H7 (cell line): ENCODE data around the gene KCNMA1. TPM values are rescaled to one million over a fixed set of nuclear protein-coding genes. Genes with fewer than 3 reads are reported as not detected.

Experiments
- DNase-seq: peaks from one replicate; pipeline ENCODE4 v3.0.0; 2012
- H3K27me3 ChIP-seq: 2 replicates; pipeline ENCODE4 v1.6.0; 2011; ENCODE audit warnings: mild to moderate bottlenecking, low read length; ENCODE audit not compliant: control insufficient read depth, insufficient read depth
- H3K36me3 ChIP-seq: replicated peaks from 2 replicates; pipeline ENCODE4 v1.5.1; 2011; ENCODE audit warnings: low read length; ENCODE audit not compliant: control insufficient read depth, insufficient read depth
- H3K4me3 ChIP-seq: 2 replicates; pipeline ENCODE4 v1.5.1; 2011; ENCODE audit warnings: low read depth, mild to moderate bottlenecking, control low read depth, low read length, moderate library complexity; ENCODE audit not compliant: insufficient read depth
- total RNA-seq: library from RNA; depleted of rRNA; stranded (reverse); fragments of >200 nt; shearing (Covaris generic); gene quantifications from 2 replicates; pipeline ENCODE4 v1.2.3, GENCODE V29; 2014

KCNMA1 gene
- total RNA-seq, 1 experiment from 2014 or later = 0.94 TPM

DNA sequence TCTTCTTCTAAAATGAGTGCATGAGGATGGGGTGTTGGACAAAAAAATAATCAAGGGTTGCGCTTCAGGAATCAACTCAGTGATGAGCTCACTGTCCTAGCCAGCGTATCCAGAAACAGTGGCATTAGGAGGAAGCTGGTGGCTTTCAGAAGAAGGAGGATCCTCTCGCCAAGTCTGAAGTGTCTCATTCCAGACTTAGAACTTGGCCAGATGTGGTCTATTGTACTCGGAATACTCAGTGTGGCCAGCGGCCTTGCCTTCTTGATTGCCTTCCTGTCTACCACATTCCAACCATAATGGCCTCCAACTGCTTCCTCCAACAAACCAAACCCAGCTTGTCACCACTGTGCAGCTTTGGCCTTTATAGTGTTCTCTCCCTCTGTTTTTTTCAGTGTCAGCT, 732.4 kb downstream of the KCNMA1 start:
- H3K36me3 ChIP-seq = no peaks in the 10 kb centered on the region
- H3K4me3 ChIP-seq = no peak overlapping the region
- no peak for DNase-seq
- H3K27me3 ChIP-seq = no peaks in the 10 kb centered on the region

DNA sequence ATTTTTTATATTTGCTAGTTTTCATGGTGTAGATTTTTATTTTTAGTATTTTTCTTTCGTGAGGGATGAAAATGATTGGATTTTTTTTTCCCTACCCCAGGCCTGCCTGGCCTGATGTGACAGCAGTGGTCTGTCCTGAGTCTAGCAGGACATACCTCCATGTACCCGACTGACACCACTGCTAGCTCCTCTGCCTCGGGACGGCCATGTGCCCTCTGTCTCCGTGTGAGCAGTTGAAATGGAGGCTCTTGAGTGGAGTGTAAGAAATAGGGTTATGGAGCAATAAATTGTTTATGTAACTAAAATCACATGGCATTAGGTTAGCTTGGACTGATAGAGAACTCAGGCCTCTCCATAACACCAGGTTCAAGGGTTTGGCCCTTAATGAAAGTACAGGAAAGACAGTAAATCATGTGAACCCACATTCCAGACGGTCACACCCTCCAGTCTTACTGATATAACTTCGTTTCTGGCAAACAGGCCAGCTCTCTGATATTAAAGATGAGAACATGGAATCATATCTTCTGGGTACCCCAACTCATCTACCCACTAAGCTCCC, 734.1 kb downstream of the KCNMA1 start:
- no peak for DNase-seq
- no peaks in the 10 kb centered on the region for H3K36me3 ChIP-seq
- H3K27me3 ChIP-seq = no peaks in the 10 kb centered on the region
- no peak overlapping the region for H3K4me3 ChIP-seq

DNA sequence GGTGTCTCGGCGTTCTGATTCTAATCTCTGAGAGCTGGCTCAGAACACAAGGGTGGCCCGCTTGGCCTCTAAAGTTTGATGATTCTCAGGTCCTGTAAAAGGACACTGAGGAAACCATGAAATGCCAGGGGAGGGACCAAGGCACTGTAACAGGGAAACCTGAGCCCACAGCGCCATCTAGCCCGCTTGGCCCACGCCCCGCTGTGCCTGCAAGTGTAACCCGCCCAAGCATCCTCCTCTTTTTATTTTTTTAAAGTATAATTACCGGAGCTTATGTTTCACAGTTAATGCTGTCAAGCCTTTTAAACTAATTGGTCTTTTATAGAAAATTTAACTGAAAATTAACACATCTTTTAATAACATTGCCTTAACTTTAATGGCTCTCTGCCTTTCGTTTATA, 734.7 kb downstream of the KCNMA1 start:
- DNase-seq = peak; percentile 55
- Histone ChIP-seq H3K36me3 (no peaks in the 10 kb centered on the region), H3K27me3 (no peaks in the 10 kb centered on the region), H3K4me3 (no peak overlapping the region)

DNA sequence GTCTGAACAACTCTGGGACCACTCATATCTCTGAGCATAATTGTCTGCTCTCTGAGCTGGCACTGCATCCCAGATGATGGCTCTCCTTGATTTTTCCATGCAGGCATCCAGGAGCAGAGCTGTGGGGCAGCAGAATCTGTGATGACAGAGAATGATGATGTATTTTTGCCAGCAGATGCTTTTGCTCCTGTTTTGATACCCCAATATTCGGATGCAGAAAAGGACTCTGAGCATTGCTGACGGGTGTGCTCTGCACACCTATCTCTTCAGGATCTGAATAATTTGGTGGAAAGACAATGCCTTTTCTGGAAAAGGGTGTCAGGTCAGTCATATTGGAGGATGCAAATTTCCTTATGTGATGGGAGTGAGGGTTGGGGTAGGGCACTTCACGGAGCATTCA, 735.9 kb downstream of the KCNMA1 start:
- Histone ChIP-seq H3K27me3 (no peaks in the 10 kb centered on the region), H3K36me3 (no peaks in the 10 kb centered on the region), H3K4me3 (no peak overlapping the region)
- no peak for DNase-seq

DNA sequence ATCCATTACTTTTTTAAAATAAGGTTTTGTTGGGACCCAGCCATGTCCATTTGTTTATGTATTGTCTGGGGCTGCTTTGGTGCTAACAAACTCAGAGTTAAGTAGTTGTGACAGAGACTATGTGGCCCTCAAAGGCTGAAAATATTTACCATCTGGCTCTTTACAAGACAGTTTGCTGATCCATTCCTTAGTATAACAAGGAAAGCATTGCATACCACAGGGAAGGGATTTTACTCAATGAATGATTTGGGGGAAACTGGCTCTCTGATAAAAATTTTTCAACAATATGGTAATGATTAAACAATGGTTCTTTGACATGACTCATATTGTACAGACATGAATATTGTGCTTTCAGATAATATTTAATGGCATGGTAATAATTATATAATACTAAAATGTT, 738.1 kb downstream of the KCNMA1 start:
- no peaks in the 10 kb centered on the region for H3K27me3 ChIP-seq
- DNase-seq = no peak
- H3K4me3 ChIP-seq = no peak overlapping the region
- no peaks in the 10 kb centered on the region for H3K36me3 ChIP-seq

DNA sequence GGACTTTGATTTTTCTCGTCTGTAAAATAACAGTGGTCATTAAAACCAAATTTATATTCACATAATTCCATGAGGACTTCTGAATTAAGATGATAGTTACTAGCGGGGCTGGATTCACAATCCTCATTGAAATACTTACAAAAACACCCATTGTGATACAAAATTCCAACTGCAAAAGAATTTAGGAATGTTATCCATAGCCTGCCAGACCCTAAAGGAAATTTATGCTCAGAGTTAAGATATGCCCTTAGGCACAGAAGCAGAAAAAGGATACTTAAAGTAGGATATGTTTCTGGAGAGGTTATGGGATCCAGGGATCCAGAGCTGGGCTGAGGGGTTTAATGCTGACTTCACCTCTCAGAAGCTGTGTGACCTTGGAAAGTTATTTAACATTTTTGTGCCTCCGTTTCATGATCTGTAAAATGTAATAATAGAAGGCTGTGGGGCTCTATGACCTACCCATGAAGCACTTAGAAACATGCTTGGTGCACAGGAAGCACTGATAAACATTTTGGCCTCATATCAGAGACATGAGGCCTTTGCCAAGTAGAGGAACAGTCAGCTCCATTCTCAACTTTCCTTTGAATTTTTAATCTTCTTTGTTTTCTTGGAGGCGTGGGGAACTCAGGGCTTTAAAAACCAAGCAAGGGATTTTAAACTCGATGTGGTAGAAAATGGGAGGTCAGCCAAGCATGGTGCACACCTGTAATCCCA, 744.7 kb downstream of the KCNMA1 start:
- no peaks in the 10 kb centered on the region for H3K36me3 ChIP-seq
- DNase-seq = no peak
- H3K4me3 ChIP-seq = no peak overlapping the region

DNA sequence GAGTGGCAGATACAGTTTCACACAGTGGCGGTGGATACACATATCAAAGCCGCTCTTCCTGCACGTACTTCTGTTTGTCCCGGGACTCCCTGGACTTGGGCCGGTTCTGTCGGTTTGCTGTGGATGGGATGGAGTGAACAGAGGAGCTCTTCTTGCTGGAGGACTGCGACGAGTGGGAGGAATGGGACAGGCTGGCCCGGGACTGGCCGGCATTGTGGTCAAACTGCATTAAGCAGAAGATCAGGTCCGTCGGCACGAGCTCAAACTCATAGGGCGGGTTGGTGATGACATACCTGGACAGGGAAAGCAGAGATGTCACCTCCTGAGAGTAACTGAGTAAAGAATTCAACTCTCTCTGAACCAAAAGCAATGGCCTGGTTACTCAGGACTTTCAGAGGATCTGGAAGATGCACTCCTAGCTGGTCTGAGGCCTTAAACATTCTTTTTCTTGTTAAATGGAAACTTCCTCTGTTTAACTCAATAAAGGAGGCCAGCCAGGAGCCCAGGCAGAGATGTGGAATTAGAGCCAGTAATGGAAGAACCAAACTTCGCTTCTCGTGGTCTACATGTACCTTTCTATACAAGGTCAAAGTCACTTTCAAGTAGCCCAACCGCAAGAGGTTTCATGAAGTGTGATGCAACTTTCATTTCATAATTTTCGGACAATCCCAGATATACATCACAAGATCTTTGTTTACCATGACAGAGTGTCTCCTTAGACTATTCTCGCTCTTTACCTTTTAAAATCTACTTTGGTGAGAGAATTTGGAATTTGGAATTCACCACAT, 750.2 kb downstream of the KCNMA1 start:
- no peaks in the 10 kb centered on the region for H3K36me3 ChIP-seq
- no peaks in the 10 kb centered on the region for H3K27me3 ChIP-seq
- DNase-seq = no peak
- no peak overlapping the region for H3K4me3 ChIP-seq

More for the DNA sequence above, 744.7 kb downstream of the KCNMA1 start:
- H3K27me3 ChIP-seq = no peaks in the 10 kb centered on the region

DNA sequence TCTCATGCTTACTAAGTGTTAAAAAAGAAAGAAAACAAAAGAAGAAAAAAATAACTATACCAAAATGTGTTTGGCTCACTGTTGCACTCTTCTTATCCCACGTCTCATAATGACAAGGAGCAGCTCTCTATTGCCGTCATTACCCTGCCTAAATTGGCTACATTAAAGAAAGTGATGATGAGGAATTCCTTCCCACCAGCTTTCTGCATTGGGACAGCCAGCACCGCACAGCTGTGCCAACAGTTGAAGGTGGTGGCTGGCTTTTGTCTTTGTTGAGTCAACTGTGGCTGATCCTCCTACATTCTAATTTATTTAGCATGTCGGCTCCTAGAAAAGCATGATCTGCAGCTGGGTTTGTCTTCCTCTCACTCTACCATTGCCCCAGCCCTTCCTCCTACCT, 751.8 kb downstream of the KCNMA1 start:
- H3K4me3 ChIP-seq = no peak overlapping the region
- no peaks in the 10 kb centered on the region for H3K36me3 ChIP-seq
- no peaks in the 10 kb centered on the region for H3K27me3 ChIP-seq
- no peak for DNase-seq

DNA sequence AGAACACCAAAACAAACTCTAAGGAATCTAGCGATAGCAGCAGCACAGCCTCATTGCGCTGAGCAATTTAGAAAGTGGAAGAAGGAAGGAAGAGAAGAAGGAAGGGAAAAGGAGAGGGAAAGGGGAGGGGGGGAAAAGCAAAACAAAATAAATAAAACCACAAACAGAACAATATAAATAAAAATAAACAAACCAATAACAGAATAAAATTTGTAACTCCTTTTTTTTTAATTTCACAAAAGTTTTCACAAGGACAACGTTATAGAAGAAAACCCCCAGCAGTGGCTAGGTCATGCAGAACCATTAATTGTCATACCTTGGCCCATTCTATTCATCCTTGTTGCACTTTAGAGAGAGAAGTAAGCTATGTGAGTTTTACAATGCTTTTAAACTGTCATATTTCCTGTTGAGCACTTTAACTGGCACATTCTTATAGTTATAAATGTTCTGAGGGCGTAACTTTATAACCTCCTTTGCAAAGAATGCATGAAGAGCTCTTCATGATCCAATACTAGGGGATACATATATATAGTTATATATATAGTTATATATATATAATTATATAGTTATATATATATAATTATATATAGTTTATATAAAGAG, 752.8 kb downstream of the KCNMA1 start:
- Histone ChIP-seq H3K36me3 (no peaks in the 10 kb centered on the region), H3K27me3 (no peaks in the 10 kb centered on the region), H3K4me3 (no peak overlapping the region)
- no peak for DNase-seq

DNA sequence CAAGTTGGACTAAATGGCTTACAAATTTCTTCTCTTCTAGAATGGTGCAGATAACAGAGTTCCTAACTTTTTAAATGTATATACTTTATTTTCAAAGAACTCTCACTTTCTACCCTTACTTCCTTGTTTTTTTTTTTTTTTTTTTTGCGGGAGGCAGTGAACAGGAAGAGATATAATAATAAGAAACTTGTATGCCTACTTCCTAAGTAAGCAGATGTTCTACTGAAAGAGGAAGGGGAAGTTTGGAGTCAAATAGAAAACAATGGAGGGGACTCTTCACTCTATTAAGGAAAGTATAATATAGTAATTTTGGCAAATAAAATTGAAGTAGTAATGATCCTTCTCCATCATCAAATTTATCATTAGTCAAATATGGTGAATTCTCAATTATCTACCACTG, 754.0 kb downstream of the KCNMA1 start:
- Histone ChIP-seq H3K36me3 (no peaks in the 10 kb centered on the region), H3K27me3 (no peaks in the 10 kb centered on the region)

DNA sequence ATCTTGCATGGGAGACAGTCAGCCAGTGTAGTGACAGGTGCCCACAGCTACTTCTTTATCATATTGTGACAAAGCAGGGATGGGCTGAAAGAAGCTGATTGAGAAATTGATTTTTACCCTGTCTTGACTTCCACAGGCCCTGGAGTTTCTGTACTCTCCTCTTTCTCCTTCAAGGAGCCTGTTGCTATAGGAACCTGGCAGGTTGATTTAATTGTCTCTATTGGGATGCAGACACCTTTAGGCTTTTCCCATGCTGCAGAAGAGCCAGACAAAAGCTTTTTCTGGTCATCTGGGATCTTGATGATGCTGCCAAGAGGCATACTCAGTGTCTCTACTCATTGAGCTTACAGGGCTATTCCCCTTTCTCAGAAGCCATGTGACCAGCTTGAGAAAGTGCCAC, 754.8 kb downstream of the KCNMA1 start:
- no peak for DNase-seq
- no peaks in the 10 kb centered on the region for H3K27me3 ChIP-seq
- no peaks in the 10 kb centered on the region for H3K36me3 ChIP-seq
- H3K4me3 ChIP-seq = no peak overlapping the region

More for the DNA sequence above, 754.0 kb downstream of the KCNMA1 start:
- DNase-seq = no peak
- H3K4me3 ChIP-seq = no peak overlapping the region

DNA sequence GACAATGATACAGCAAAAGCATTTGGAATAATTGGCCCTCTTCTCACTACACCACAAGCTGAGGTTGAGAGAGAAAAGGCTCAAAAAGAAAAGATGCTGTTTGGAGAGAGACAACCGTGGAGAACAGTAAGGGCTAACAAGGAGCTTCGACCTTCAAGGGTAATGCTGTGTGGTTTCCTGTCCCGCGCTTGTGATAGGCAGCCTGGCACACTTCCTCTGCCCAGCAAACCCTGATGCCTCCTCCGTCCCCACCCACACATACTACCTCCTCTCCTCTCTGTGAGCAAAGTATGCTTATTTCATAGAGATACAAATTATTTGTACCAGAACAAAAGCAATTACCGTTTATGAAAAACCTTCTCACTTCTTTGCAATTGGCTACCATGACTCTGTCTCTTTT, 755.4 kb downstream of the KCNMA1 start:
- Histone ChIP-seq H3K4me3 (no peak overlapping the region), H3K27me3 (no peaks in the 10 kb centered on the region), H3K36me3 (no peaks in the 10 kb centered on the region)
- no peak for DNase-seq

DNA sequence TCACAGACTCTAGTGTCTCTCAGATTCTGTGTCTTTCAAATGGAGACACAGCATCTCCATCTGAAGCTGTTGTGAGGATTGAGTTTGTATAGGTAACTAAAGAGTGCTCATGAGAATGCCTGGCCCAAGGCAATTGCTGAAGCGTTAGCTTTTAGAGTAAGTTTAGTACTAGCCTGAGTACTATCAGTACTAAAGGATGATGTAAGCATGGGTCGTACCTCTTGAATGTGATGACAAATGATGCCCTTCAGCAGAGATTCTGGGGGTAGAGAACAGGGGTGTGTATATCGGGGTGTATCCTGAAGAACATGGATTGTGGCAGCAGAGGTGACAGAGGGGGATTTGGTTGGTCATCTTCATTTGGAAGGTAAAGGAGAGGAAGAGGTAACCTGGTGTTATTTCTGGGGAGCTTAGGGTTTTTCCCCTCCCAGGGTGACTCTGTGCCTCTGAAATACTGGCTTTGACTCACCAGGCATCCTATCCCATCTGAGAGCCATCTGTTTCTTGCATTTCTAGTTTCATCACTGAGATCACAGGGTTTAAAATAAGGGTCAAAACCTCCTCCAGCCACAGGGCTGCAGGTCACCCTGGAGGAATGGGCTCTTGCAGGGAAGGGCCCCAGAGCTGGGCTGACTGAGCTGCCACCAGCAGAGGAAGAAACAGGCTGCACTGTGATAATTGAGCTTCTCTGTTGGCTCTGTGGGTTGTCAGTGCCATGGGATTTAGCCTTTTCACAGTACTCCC, 756.0 kb downstream of the KCNMA1 start:
- DNase-seq = no peak
- H3K36me3 ChIP-seq = no peaks in the 10 kb centered on the region

DNA sequence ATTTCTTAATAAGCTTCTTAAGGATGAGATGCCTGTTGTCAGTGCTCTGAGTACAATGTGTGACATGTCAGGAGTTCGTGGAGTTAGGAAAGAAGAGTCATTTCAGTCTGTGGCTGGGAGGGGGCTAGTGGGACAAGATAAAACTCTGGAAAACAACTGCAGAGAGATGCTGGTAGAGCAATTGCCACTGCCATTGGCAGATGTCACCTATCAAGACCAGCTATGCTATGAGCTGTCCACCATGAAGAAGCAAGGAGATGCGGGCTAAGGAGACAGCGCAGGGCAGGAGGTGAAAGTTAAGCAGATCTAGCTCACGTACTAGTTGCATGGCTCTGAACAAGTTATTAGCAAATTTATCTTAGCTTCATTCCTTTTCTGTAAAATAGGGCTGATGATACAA, 756.7 kb downstream of the KCNMA1 start:
- Histone ChIP-seq H3K36me3 (no peaks in the 10 kb centered on the region), H3K4me3 (no peak overlapping the region), H3K27me3 (no peaks in the 10 kb centered on the region)
- DNase-seq = no peak

More for the DNA sequence above, 756.0 kb downstream of the KCNMA1 start:
- Histone ChIP-seq H3K27me3 (no peaks in the 10 kb centered on the region), H3K4me3 (no peak overlapping the region)
